CD4-positive, CD25-positive, alpha-beta regulatory T cell (primary cell): ENCODE data around the gene EGFLAM. TPM values are rescaled to one million over a fixed set of nuclear protein-coding genes. Genes with fewer than 3 reads are reported as not detected.
"Not testable (repeated sequence)": the region's sequence is repeated elsewhere in the genome, so short reads cannot be mapped to it uniquely, and the experiment has no call there.

Experiments
- ATAC-seq, 2 donors: fragments of 150-1000 bp; cut with Tn5 transposase; one replicate each; pipeline ENCODE4 v1.10.0; 2021; ENCODE audit warnings: low read depth in 2 of 2, moderate number of reproducible peaks in 2 of 2, moderate library complexity in 1 of 2
- DNase-seq, 3 donors: peaks; one replicate each; pipeline versions ENCODE4 v3.0.0 to v3.0.0-alpha.2; 2012 to 2022; ENCODE audit warnings: mixed read lengths in 1 of 3
- H3K27ac ChIP-seq: one replicate; pipeline ENCODE4 v1.7.0; 2013; ENCODE audit warnings: mild to moderate bottlenecking, low read length; ENCODE audit not compliant: insufficient read depth, poor library complexity, severe bottlenecking
- H3K27me3 ChIP-seq: one replicate; pipeline ENCODE4 v1.7.0; 2013; ENCODE audit warnings: low read length; ENCODE audit not compliant: control insufficient read depth, insufficient read depth
- H3K36me3 ChIP-seq: one replicate; pipeline ENCODE4 v1.7.0; 2013; ENCODE audit warnings: mild to moderate bottlenecking, low read length, moderate library complexity; ENCODE audit not compliant: control insufficient read depth, insufficient read depth
- H3K4me1 ChIP-seq: 2 replicates; pipeline ENCODE4 v1.7.0; 2013; ENCODE audit warnings: mild to moderate bottlenecking, low read length; ENCODE audit not compliant: insufficient read depth, control insufficient read depth, poor library complexity, severe bottlenecking
- H3K4me3 ChIP-seq: one replicate; pipeline ENCODE4 v1.7.0; 2013; ENCODE audit warnings: low read depth, mild to moderate bottlenecking, low read length, moderate library complexity
- H3K9me3 ChIP-seq, 2 experiments: 1 replicate in 1 of 2; 2 replicates in 1 of 2; pipeline ENCODE4 v1.7.0; 2013; ENCODE audit warnings: low read length in 2 of 2, mild to moderate bottlenecking in 1 of 2, moderate library complexity in 1 of 2; ENCODE audit not compliant: control insufficient read depth in 2 of 2
- H3K27ac Mint-ChIP-seq, 3 donors: one replicate each; pipeline ENCODE4 v1.8.0; 2020 to 2022; ENCODE audit warnings: mild to moderate bottlenecking in 3 of 3, mixed read lengths in 3 of 3, moderate library complexity in 2 of 3
- H3K27me3 Mint-ChIP-seq: one replicate; pipeline ENCODE4 v1.8.0; 2022; ENCODE audit warnings: mild to moderate bottlenecking, mixed read lengths
- H3K36me3 Mint-ChIP-seq: one replicate; pipeline ENCODE4 v1.8.0; 2020; ENCODE audit warnings: mixed read lengths
- H3K4me1 Mint-ChIP-seq, 4 donors: one replicate each; pipeline ENCODE4 v1.8.0; 2020 to 2022; ENCODE audit warnings: mixed read lengths in 4 of 4, mild to moderate bottlenecking in 1 of 4
- H3K4me3 Mint-ChIP-seq, 4 donors: one replicate each; pipeline ENCODE4 v1.8.0; 2020 to 2022; ENCODE audit warnings: mild to moderate bottlenecking in 4 of 4, mixed read lengths in 4 of 4, moderate library complexity in 3 of 4
- H3K9me3 Mint-ChIP-seq, 7 donors: one replicate each; pipeline ENCODE4 v1.8.0; 2020 to 2022; ENCODE audit warnings: mixed read lengths in 7 of 7, mild to moderate bottlenecking in 3 of 7, moderate library complexity in 2 of 7
- polyA plus RNA-seq, 4 donors: library from polyadenylated mRNA; unstranded; fragments of 300-500 nt; fragmentation: Illumina TruSeq; gene quantifications; one replicate each; pipeline ENCODE4 v1.2.3, GENCODE V29; 2021
- total RNA-seq: library from RNA; stranded (reverse); gene quantifications from one replicate; pipeline ENCODE4 v1.2.3, GENCODE V29; 2022

Gene EGFLAM
- total and polyA plus RNA-seq, 5 donors from 2014 or later = not detected

- no peaks in the 10 kb centered on the region for H3K4me1 Mint-ChIP-seq
- H3K27me3 Mint-ChIP-seq = no peaks in the 10 kb centered on the region
- H3K27ac Mint-ChIP-seq = no peak overlapping the region
- H3K9me3 Mint-ChIP-seq = peaks cover 0 to 4% (median 0%) of the 10 kb centered on the region in 7 donors
- Histone ChIP-seq H3K4me1 (no peaks in the 10 kb centered on the region), H3K9me3 (no peaks in the 10 kb centered on the region), H3K4me3 (no peak overlapping the region), H3K27me3 (no peaks in the 10 kb centered on the region), H3K27ac (no peak overlapping the region), H3K36me3 (no peaks in the 10 kb centered on the region)
- no peak overlapping the region for H3K4me3 Mint-ChIP-seq
- DNase-seq = no peak
- no peaks in the 10 kb centered on the region for H3K36me3 Mint-ChIP-seq
- ATAC-seq = no peak
These were observed 73.5 kb downstream of the EGFLAM start for GRCh38 chr5:38331831-38332230.

- H3K36me3 ChIP-seq, DNase-seq, H3K27ac Mint-ChIP-seq, H3K9me3 ChIP-seq, H3K9me3 Mint-ChIP-seq, H3K27me3 Mint-ChIP-seq, H3K27me3 ChIP-seq, H3K36me3 Mint-ChIP-seq, H3K4me1 ChIP-seq, H3K4me3 Mint-ChIP-seq, H3K27ac ChIP-seq, ATAC-seq, H3K4me1 Mint-ChIP-seq, H3K4me3 ChIP-seq: not testable (repeated sequence)
These were observed 74.8 kb downstream of the EGFLAM start for GRCh38 chr5:38333181-38333580.

- Mint-ChIP-seq H3K36me3 (no peaks in the 10 kb centered on the region), H3K4me1 (peaks cover 0 to 3% (median 0%) of the 10 kb centered on the region in 4 donors), H3K27ac (no peak overlapping the region), H3K9me3 (peaks cover 0 to 1% (median 0%) of the 10 kb centered on the region in 7 donors), H3K4me3 (no peak overlapping the region), H3K27me3 (peaks cover 7% of the 10 kb centered on the region)
- no peaks in the 10 kb centered on the region for H3K36me3 ChIP-seq
- no peaks in the 10 kb centered on the region for H3K4me1 ChIP-seq
- no peak overlapping the region for H3K27ac ChIP-seq
- no peak for ATAC-seq
- H3K9me3 ChIP-seq = no peaks in the 10 kb centered on the region
- H3K4me3 ChIP-seq = no peak overlapping the region
- H3K27me3 ChIP-seq = peaks cover 2% of the 10 kb centered on the region
- no peak for DNase-seq
These were observed 80.1 kb downstream of the EGFLAM start for GRCh38 chr5:38338455-38338854.

- no peaks in the 10 kb centered on the region for H3K4me1 ChIP-seq
- Mint-ChIP-seq H3K4me1 (peaks cover 0 to 3% (median 0%) of the 10 kb centered on the region in 4 donors), H3K4me3 (no peak overlapping the region), H3K27ac (no peak overlapping the region), H3K36me3 (no peaks in the 10 kb centered on the region), H3K27me3 (peaks cover 7% of the 10 kb centered on the region), H3K9me3 (peaks cover 0 to 1% (median 0%) of the 10 kb centered on the region in 7 donors)
- no peak overlapping the region for H3K4me3 ChIP-seq
- H3K9me3 ChIP-seq = no peaks in the 10 kb centered on the region
- DNase-seq = no peak
- ATAC-seq = no peak
- peaks cover 2% of the 10 kb centered on the region for H3K27me3 ChIP-seq
- H3K27ac ChIP-seq = no peak overlapping the region
- H3K36me3 ChIP-seq = no peaks in the 10 kb centered on the region
These were observed 81.1 kb downstream of the EGFLAM start for GRCh38 chr5:38339446-38339845.

DNA sequence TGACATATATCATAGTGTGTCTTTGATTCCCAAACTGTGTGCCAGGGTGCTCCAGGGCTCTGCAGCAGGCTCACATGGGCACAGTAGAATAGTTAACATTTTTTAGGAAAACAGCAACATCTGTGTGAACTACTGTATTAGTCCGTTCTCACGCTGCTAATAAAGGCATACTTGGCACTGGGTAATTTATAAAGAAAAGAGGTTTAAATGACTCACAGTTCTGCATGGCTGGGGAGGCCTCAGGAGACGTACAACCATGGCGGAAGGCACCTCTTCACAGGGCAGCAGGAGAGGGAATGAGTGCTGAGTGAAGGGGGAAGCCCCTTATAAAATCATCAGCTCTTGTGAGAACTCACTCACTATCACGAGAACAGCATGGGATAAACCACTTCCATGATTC is 82.7 kb downstream of the EGFLAM start:
- peaks cover 7% of the 10 kb centered on the region for H3K27me3 Mint-ChIP-seq
- Histone ChIP-seq H3K27me3 (peaks cover 2% of the 10 kb centered on the region), H3K9me3 (no peaks in the 10 kb centered on the region), H3K36me3 (no peaks in the 10 kb centered on the region), H3K4me1 (no peaks in the 10 kb centered on the region), H3K27ac (no peak overlapping the region), H3K4me3 (no peak overlapping the region)
- ATAC-seq (no peak), DNase-seq (no peak)
- H3K36me3 Mint-ChIP-seq = no peaks in the 10 kb centered on the region
- H3K9me3 Mint-ChIP-seq = no peaks in the 10 kb centered on the region
- no peak overlapping the region for H3K27ac Mint-ChIP-seq
- peaks cover 0 to 3% (median 0%) of the 10 kb centered on the region in 4 donors for H3K4me1 Mint-ChIP-seq
- no peak overlapping the region for H3K4me3 Mint-ChIP-seq

DNA sequence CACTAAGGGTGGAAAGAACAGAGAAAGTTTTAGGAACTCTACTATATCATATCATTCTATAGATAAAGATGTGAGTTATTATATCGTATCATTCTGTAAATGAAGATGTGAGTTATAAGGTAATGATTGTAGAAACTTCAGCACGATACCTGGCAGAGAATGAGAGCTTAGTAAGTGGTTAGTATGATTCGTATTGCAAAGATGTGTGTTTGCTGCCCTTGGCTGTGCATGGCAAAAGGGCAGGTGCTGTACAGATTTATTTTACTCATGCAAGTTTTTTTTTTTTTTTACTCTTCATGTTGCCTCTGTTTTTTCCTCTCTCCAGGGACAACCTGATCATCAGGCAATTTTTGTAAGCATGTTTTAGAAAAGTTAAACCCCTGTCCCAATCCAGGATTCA is 83.3 kb downstream of the EGFLAM start:
- no peak for ATAC-seq
- H3K4me1 ChIP-seq = no peaks in the 10 kb centered on the region
- Mint-ChIP-seq H3K4me3 (no peak overlapping the region), H3K27ac (no peak overlapping the region), H3K9me3 (no peaks in the 10 kb centered on the region), H3K36me3 (no peaks in the 10 kb centered on the region), H3K27me3 (peaks cover 7% of the 10 kb centered on the region), H3K4me1 (peaks cover 0 to 3% (median 0%) of the 10 kb centered on the region in 4 donors)
- H3K36me3 ChIP-seq = no peaks in the 10 kb centered on the region
- H3K27ac ChIP-seq = no peak overlapping the region
- H3K9me3 ChIP-seq = no peaks in the 10 kb centered on the region
- no peak overlapping the region for H3K4me3 ChIP-seq
- no peak for DNase-seq
- peaks cover 2% of the 10 kb centered on the region for H3K27me3 ChIP-seq

DNA sequence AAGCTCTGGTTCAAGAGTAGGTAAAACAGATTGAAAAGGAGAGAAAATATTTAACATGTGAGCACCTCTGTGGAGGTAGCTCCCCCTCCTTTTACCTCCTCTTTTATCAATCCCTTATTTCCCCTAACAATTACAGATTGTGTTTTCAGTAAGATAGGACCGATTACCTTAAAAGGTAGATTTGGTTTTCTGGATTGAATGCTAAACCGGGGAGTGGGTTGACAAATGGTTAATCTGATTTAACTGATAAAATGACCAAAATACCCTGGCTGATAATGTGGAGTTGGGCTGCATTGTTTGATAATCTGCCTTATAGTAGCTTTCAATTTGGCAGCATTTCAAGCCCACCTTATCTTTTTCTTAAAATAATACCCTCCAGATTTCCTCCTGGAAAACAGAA is 83.9 kb downstream of the EGFLAM start:
- Histone ChIP-seq H3K27ac (no peak overlapping the region), H3K9me3 (no peaks in the 10 kb centered on the region), H3K4me1 (no peaks in the 10 kb centered on the region), H3K27me3 (peaks cover 2% of the 10 kb centered on the region), H3K4me3 (no peak overlapping the region), H3K36me3 (no peaks in the 10 kb centered on the region)
- ATAC-seq (no peak), DNase-seq (no peak)
- no peak overlapping the region for H3K27ac Mint-ChIP-seq
- H3K27me3 Mint-ChIP-seq = peaks cover 7% of the 10 kb centered on the region
- H3K4me3 Mint-ChIP-seq = no peak overlapping the region
- H3K9me3 Mint-ChIP-seq = no peaks in the 10 kb centered on the region
- no peaks in the 10 kb centered on the region for H3K36me3 Mint-ChIP-seq
- peaks cover 0 to 3% (median 0%) of the 10 kb centered on the region in 4 donors for H3K4me1 Mint-ChIP-seq

GRCh38 chr5:38344891-38345290 is 86.5 kb downstream of the EGFLAM start:
- ATAC-seq (no peak), DNase-seq (no peak)
- Histone ChIP-seq H3K4me1 (no peaks in the 10 kb centered on the region), H3K4me3 (no peak overlapping the region), H3K9me3 (no peaks in the 10 kb centered on the region), H3K27me3 (no peaks in the 10 kb centered on the region), H3K36me3 (no peaks in the 10 kb centered on the region), H3K27ac (no peak overlapping the region)
- H3K36me3 Mint-ChIP-seq = no peaks in the 10 kb centered on the region
- H3K9me3 Mint-ChIP-seq = peaks cover 0 to 2% (median 0%) of the 10 kb centered on the region in 7 donors
- H3K4me3 Mint-ChIP-seq = no peak overlapping the region
- H3K27ac Mint-ChIP-seq = no peak overlapping the region
- H3K4me1 Mint-ChIP-seq = peaks cover 0 to 8% (median 0%) of the 10 kb centered on the region in 4 donors
- H3K27me3 Mint-ChIP-seq = no peaks in the 10 kb centered on the region
